K562 (cell line): Measurements from ENCODE around the gene CEP135. TPM values are rescaled to one million over a fixed set of nuclear protein-coding genes. Genes with fewer than 3 reads are reported as not detected.

Experiments used
- ATAC-seq: fragments of 200-7000 bp; cut with Tn5 transposase; 3 replicates; pipeline ENCODE4 v1.9.1; 2020; ENCODE audit warnings: moderate library complexity
- BruUV-seq: library from RNA; stranded (reverse); fragments of 400-500 nt; replicated peaks from 2 replicates; lab custom pipeline; 2021; lab: Mats Ljungman, UMichigan
- CTCF ChIA-PET: fragments of 300-600 bp; formaldehyde crosslinking; extraction: SDS; loops from one replicate; lab custom pipeline; 2021; ENCODE audit warnings: low intra/inter-chr PET ratio; lab: Yijun Ruan, JAX
- POLR2A ChIA-PET: fragments of 300-600, 350-650 bp; sonication (Branson Sonifier 250); formaldehyde crosslinking; extraction: SDS; loops from one replicate; lab custom pipeline; 2021; ENCODE audit warnings: antibody characterized with exemption, inconsistent platforms; lab: Yijun Ruan, JAX
- DNase-seq, 4 experiments: peaks; one replicate each; pipeline versions ENCODE4 v3.0.0 to v3.0.0-alpha.2; 2011 to 2018; ENCODE audit warnings: low spot score in 3 of 4, mixed read lengths in 3 of 4; ENCODE audit errors: extremely low read depth in 1 of 4
- FAIRE-seq: peaks from 2 replicates; lab custom pipeline; 2011; peaks lifted over from hg19 to GRCh38; lab: Jason Lieb, UNC
- H2AFZ ChIP-seq: 2 replicates; pipeline ENCODE4 v1.6.0; 2011; ENCODE audit warnings: low read depth, low read length, control low read depth, inconsistent platforms
- H3K27ac ChIP-seq: fragments of 200-600 bp; 3 replicates; pipeline ENCODE4 v1.8.0; 2011; ENCODE audit warnings: low read depth, mild to moderate bottlenecking, control low read depth, inconsistent platforms, low read length, moderate library complexity, mixed read lengths; ENCODE audit errors: extremely low read depth
- H3K27me3 ChIP-seq, 2 experiments: fragments of 300-600 bp in 1 of 2; 2 replicates in 1 of 2; 3 replicates in 1 of 2; pipeline versions ENCODE4 v1.6.0 to v1.8.0; 2011; ENCODE audit warnings: inconsistent platforms in 2 of 2, low read length in 2 of 2, mild to moderate bottlenecking in 1 of 2, mixed read lengths in 1 of 2, moderate library complexity in 1 of 2; ENCODE audit not compliant: control insufficient read depth in 2 of 2, insufficient read depth in 2 of 2
- H3K36me3 ChIP-seq: fragments of 300-600 bp; 3 replicates; pipeline ENCODE4 v1.8.0; 2011; ENCODE audit warnings: mild to moderate bottlenecking, low read length, inconsistent platforms; ENCODE audit not compliant: control insufficient read depth, insufficient read depth
- H3K4me1 ChIP-seq, 2 experiments: fragments of 200-600 bp in 1 of 2; replicated peaks in 1 of 2; 2 replicates in 1 of 2; 3 replicates in 1 of 2; pipeline versions ENCODE4 v1.5.1 to v1.8.0; 2011; ENCODE audit warnings: inconsistent platforms in 2 of 2, low read length in 2 of 2, mild to moderate bottlenecking in 1 of 2, mixed read lengths in 1 of 2, moderate library complexity in 1 of 2; ENCODE audit not compliant: control insufficient read depth in 2 of 2, insufficient read depth in 2 of 2
- H3K4me2 ChIP-seq: 2 replicates; pipeline ENCODE4 v1.6.1; 2011; ENCODE audit warnings: low read length, control low read depth, inconsistent platforms, mixed read lengths; ENCODE audit not compliant: insufficient read depth
- H3K4me3 ChIP-seq: fragments of 200-600 bp; sonication (generic), shearing (Covaris generic); 2 replicates; pipeline ENCODE4 v1.5.1; 2016; ENCODE audit warnings: control low read depth, inconsistent platforms
- H3K79me2 ChIP-seq: fragments of 200-600 bp; 3 replicates; pipeline ENCODE4 v1.8.0; 2011; ENCODE audit warnings: low read length, inconsistent platforms; ENCODE audit not compliant: control insufficient read depth, insufficient read depth
- H3K9ac ChIP-seq, 2 experiments: 2 replicates each; pipeline versions ENCODE4 v1.6.0 to v1.6.1; 2011; ENCODE audit warnings: low read depth in 2 of 2, low read length in 2 of 2, control low read depth in 1 of 2, inconsistent platforms in 1 of 2, mild to moderate bottlenecking in 1 of 2, mixed read lengths in 1 of 2; ENCODE audit not compliant: insufficient read depth in 1 of 2
- H3K9me1 ChIP-seq: one replicate; pipeline ENCODE4 v1.6.0; 2011; ENCODE audit warnings: inconsistent platforms, mild to moderate bottlenecking, low read length, moderate library complexity; ENCODE audit not compliant: control insufficient read depth, insufficient read depth
- H3K9me3 ChIP-seq: replicated peaks from 2 replicates; pipeline ENCODE4 v1.5.1; 2011; ENCODE audit warnings: low read depth, low read length, inconsistent platforms; ENCODE audit not compliant: control insufficient read depth, insufficient read depth
- H4K20me1 ChIP-seq: replicated peaks from 2 replicates; pipeline ENCODE4 v1.6.1; 2011; ENCODE audit warnings: low read length, inconsistent platforms, mixed read lengths; ENCODE audit not compliant: control insufficient read depth, insufficient read depth
- BMI1 ChIP-seq: fragments of 150-350 bp; IDR thresholded peaks from 2 replicates; pipeline ENCODE4 v1.6.1; 2014; ENCODE audit warnings: low read length
- DACH1 ChIP-seq: fragments of 450-650 bp; IDR thresholded peaks from 2 replicates; pipeline ENCODE4 v1.6.1; 2018; ENCODE audit not compliant: partially characterized antibody
- GABPB2 ChIP-seq: fragments of 250-450 bp; sonication (Bioruptor Pico); conservative IDR thresholded peaks from 2 replicates; pipeline ENCODE4 v1.5.1; 2021; ENCODE audit warnings: mild to moderate bottlenecking
- MXD1 ChIP-seq: fragments of 250-450 bp; sonication (Bioruptor Pico); IDR thresholded peaks from 2 replicates; pipeline ENCODE4 v1.8.0; 2021; ENCODE audit warnings: borderline replicate concordance, mild to moderate bottlenecking, moderate library complexity; ENCODE audit not compliant: poor library complexity, severe bottlenecking
- NCOA2 ChIP-seq, 2 experiments: fragments of 450-650 bp; IDR thresholded peaks; 2 replicates each; pipeline ENCODE4 v1.6.1; 2018; ENCODE audit warnings: mild to moderate bottlenecking in 2 of 2, moderate library complexity in 1 of 2; ENCODE audit not compliant: partially characterized antibody in 2 of 2
- SAFB2 ChIP-seq: fragments of 200-400 bp; formaldehyde crosslinking; IDR thresholded peaks from 2 replicates; pipeline ENCODE4 v1.6.1; 2018; ENCODE audit warnings: borderline replicate concordance, low read length, low read depth, moderate library complexity; ENCODE audit not compliant: severe bottlenecking
- SLC30A9 ChIP-seq: fragments of 250-450 bp; sonication (Bioruptor Pico); IDR thresholded peaks from 2 replicates; pipeline ENCODE4 v1.8.0; 2022; ENCODE audit warnings: mild to moderate bottlenecking, moderate library complexity
- WGBS: fragments of 100-300 bp; shearing (Covaris generic); methylation state at CpG from one replicate; pipeline ENCODE4 v1.1.6; 2016; ENCODE audit warnings: low coverage, mixed read lengths; ENCODE audit not compliant: insufficient coverage; ENCODE audit errors: missing lambda C conversion rate; 5-methylcytosine and 5-hydroxymethylcytosine counted together
- in situ Hi-C: fragments of 300-500 bp; cut with MboI; formaldehyde crosslinking; loops from 4 replicates; pipeline ENCODE4 v1.15.0; 2018; ENCODE audit warnings: inconsistent platforms, mixed read lengths
- intact Hi-C: fragments of 100-400 bp; cut with micrococcal nuclease; formaldehyde crosslinking; loops from 2 replicates; pipeline ENCODE4 v1.14.2; 2022
- polyA plus RNA-seq, 8 experiments: library from polyadenylated mRNA; depleted of rRNA in 4 of 8; stranded (reverse) in 5 of 8; unstranded in 3 of 8; fragments of >200 nt; fragmentation: Nextera tagmentation in 2 of 8; fragmentation: Illumina TruSeq in 1 of 8; extraction: Ambion mirVana in 2 of 8; extraction: Trizol in 1 of 8; gene quantifications; 2 replicates each; pipeline versions ENCODE4 v1.2.1 to v1.2.3, GENCODE V29; 2011 to 2014; ENCODE audit warnings: inconsistent platforms in 1 of 8, missing spikeins in 1 of 8
- total RNA-seq, 7 experiments: library from RNA; depleted of rRNA in 6 of 7; stranded (reverse); fragments of >200 nt in 6 of 7; fragmentation: Illumina TruSeq in 2 of 7; extraction: Trizol in 2 of 7; gene quantifications; 2 replicates each; pipeline versions ENCODE4 v1.2.1 to v1.2.3, GENCODE V29; 2011 to 2021; ENCODE audit warnings: low replicate concordance in 1 of 7

CEP135 gene
- total and polyA plus RNA-seq, 9 of the 15 experiments (the other 6 are each of a cell fraction or from before 2014, with no cell fraction given) = 3.1 to 18.9 (median 15.3) TPM

- H3K4me3 ChIP-seq = no peak overlapping the region
- DNase-seq (no peak), ATAC-seq (no peak), FAIRE-seq (no peak)
- in situ Hi-C loops (no loop called here), intact Hi-C loops (no loop called here)
- H3K27me3 ChIP-seq = peaks cover 5 to 19% of the 10 kb centered on the region in 2 experiments; a peak in 2 of 5 replicates
- H3K4me1 ChIP-seq = no peaks in the 10 kb centered on the region
- no peak overlapping the region for H3K27ac ChIP-seq
- no peaks in the 10 kb centered on the region for H3K36me3 ChIP-seq
- H3K79me2 ChIP-seq = no peaks in the 10 kb centered on the region
- H3K9me1 ChIP-seq = no peaks in the 10 kb centered on the region
- H3K9ac ChIP-seq = no peak overlapping the region
- no peaks in the 10 kb centered on the region for H4K20me1 ChIP-seq
- 2% methylated on average over 4 of the region's 4 CpGs for WGBS
- TF ChIP-seq SAFB2 (no peak), GABPB2 (CRISPR knock-in tag) (no peak), DACH1 (no peak), SLC30A9 (CRISPR knock-in tag) (no peak), NCOA2 (IDR thresholded peaks at IDR 0.05; ENCODE audit: partially characterized antibody in 2 of 2) (no peak), MXD1 (CRISPR knock-in tag) (no peak), BMI1 (no peak)
- TF ChIP-seq, all 486 proteins: peak for 0
- Histone ChIP-seq H3K4me2 (no peak overlapping the region), H2AFZ (no peak overlapping the region), H3K9me3 (no peaks in the 10 kb centered on the region)
- POLR2A ChIA-PET = interaction anchor here (0.7 kb wide), 1 partner anchor 1249 kb away, joined by 3 read pairs; no protein-coding TSS in a partner anchor
- CTCF ChIA-PET = no interaction called here
- BruUV-seq = no TSS peak
These were observed 113.9 kb downstream of the CEP135 start for GRCh38 chr4:56062526-56063145.
